GM06990 (cell line): ENCODE measurements around the gene TPM1.
"Not testable (repeated sequence)": the region's sequence is repeated elsewhere in the genome, so short reads cannot be mapped to it uniquely, and the experiment has no call there.

Experiments used
- DNase-seq: peaks from one replicate; pipeline ENCODE4 v3.0.0-alpha.2; 2011; ENCODE audit not compliant: insufficient read length; ENCODE audit errors: extremely low read depth
- H3K27me3 ChIP-seq: replicated peaks from 2 replicates; pipeline ENCODE4 v1.6.0; 2011; ENCODE audit warnings: low read length; ENCODE audit not compliant: control insufficient read depth, insufficient read depth
- H3K36me3 ChIP-seq: 2 replicates; pipeline ENCODE4 v1.5.1; 2011; ENCODE audit warnings: low read length; ENCODE audit not compliant: control insufficient read depth, insufficient read depth
- H3K4me3 ChIP-seq: replicated peaks from 2 replicates; pipeline ENCODE4 v1.5.1; 2011; ENCODE audit warnings: low read depth, mild to moderate bottlenecking, control low read depth, low read length
- CTCF ChIP-seq: IDR thresholded peaks from 2 replicates; pipeline ENCODE4 v1.5.1; 2011; ENCODE audit warnings: low read length, control low read depth, mild to moderate bottlenecking, inconsistent platforms; ENCODE audit not compliant: insufficient read depth, poor library complexity, severe bottlenecking

Gene TPM1

GRCh38 chr15:63103416-63103815 is 60.9 kb downstream of the TPM1 start:
- DNase-seq = no peak
- no peak for TF ChIP-seq CTCF
- no peaks in the 10 kb centered on the region for H3K36me3 ChIP-seq
- no peaks in the 10 kb centered on the region for H3K27me3 ChIP-seq
- no peak overlapping the region for H3K4me3 ChIP-seq

GRCh38 chr15:63104727-63105126 is 62.2 kb downstream of the TPM1 start:
- H3K36me3 ChIP-seq = no peaks in the 10 kb centered on the region
- no peak overlapping the region for H3K4me3 ChIP-seq
- no peak for DNase-seq
- TF ChIP-seq CTCF = no peak
- no peaks in the 10 kb centered on the region for H3K27me3 ChIP-seq

- H3K36me3 ChIP-seq, H3K27me3 ChIP-seq, DNase-seq, H3K4me3 ChIP-seq: not testable (repeated sequence)
Measured at GRCh38 chr15:63105354-63105753, 62.8 kb downstream of the TPM1 start.

- no peak for TF ChIP-seq CTCF
- no peak overlapping the region for H3K4me3 ChIP-seq
- H3K36me3 ChIP-seq = no peaks in the 10 kb centered on the region
- DNase-seq = no peak
- H3K27me3 ChIP-seq = no peaks in the 10 kb centered on the region
Measured at GRCh38 chr15:63107895-63108546, 65.5 kb downstream of the TPM1 start.

GRCh38 chr15:63109498-63109897 is 67.0 kb downstream of the TPM1 start:
- H3K27me3 ChIP-seq = no peaks in the 10 kb centered on the region
- no peak overlapping the region for H3K4me3 ChIP-seq
- no peak for TF ChIP-seq CTCF
- no peaks in the 10 kb centered on the region for H3K36me3 ChIP-seq
- DNase-seq = no peak

- no peak for DNase-seq
- no peak for TF ChIP-seq CTCF
- Histone ChIP-seq H3K4me3 (no peak overlapping the region), H3K27me3 (no peaks in the 10 kb centered on the region), H3K36me3 (no peaks in the 10 kb centered on the region)
Measured at GRCh38 chr15:63109920-63110319, 67.4 kb downstream of the TPM1 start.
